ENCODE results near the gene UNC5C. TPM values are rescaled to one million over a fixed set of nuclear protein-coding genes. Genes with fewer than 3 reads are reported as not detected.
A peak's percentile ranks its signal among the peaks of the same experiment; 100 is the strongest.

UNC5C gene
- total RNA-seq, 3 donors from 2014 or later: 6.2 to 20.9 (median 6.2) TPM

DNA sequence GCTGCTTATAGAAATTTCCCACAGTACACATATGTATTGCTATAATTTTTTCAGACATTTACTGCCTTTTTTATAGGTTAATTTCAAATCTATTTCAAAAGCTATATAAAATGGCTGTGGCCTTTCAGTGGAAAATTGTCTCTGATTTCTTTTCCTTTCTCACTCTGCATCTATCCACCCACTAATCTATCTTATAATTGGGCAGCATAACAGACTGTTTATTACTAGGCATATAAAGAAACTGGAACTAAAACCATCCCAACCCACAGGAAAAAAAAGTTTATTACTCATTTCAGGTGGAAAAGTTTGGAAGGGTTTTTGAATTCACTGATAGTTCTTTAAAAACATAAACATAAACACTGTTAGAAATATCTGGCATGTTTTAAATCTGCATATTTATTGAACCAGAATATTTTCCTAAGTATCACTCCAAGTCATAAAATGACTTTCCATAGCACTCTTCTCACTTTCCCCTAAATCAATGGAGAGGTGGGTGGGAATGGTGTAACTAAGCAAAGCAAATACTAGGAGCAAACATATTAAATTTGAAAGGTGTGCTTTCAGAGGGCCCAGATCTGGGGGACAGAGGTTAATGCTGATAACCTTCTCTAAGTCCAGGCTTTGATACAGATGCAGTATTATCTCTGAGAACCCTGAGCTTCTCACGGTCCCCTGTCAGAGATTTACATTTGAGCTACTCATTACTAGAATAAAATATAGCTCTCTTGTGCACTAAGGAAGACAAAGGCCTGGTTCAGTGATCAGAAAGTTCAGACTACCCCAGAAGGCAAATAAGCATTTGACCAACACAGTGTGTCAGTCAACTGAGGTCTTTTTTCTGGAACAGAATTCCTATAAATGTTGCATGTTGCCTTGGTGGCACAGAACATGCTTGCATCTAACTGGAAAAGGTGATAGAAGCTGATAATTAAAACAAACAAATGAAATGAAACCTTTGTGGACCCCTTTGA lies 328.3 kb downstream of the UNC5C start:
- no peak overlapping the region for H3K4me3 ChIP-seq
- TF ChIP-seq, protein P1, sequence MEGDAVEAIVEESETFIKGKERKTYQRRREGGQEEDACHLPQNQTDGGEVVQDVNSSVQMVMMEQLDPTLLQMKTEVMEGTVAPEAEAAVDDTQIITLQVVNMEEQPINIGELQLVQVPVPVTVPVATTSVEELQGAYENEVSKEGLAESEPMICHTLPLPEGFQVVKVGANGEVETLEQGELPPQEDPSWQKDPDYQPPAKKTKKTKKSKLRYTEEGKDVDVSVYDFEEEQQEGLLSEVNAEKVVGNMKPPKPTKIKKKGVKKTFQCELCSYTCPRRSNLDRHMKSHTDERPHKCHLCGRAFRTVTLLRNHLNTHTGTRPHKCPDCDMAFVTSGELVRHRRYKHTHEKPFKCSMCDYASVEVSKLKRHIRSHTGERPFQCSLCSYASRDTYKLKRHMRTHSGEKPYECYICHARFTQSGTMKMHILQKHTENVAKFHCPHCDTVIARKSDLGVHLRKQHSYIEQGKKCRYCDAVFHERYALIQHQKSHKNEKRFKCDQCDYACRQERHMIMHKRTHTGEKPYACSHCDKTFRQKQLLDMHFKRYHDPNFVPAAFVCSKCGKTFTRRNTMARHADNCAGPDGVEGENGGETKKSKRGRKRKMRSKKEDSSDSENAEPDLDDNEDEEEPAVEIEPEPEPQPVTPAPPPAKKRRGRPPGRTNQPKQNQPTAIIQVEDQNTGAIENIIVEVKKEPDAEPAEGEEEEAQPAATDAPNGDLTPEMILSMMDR (IDR thresholded peaks at IDR 0.05): no peak
- TF ChIP-seq POLR2A (IDR thresholded peaks at IDR 0.05): no peak
- TF ChIP-seq POLR2AphosphoS5 (IDR thresholded peaks at IDR 0.05): no peak
- intact Hi-C loops (cut with DNase I; ENCODE audit: low total_unique reads): no loop called here
- H3K4me1 ChIP-seq: no peaks in the 10 kb centered on the region
- no peaks in the 10 kb centered on the region for H3K27me3 ChIP-seq
- no peaks in the 10 kb centered on the region for H3K36me3 ChIP-seq
- H3K27ac ChIP-seq: no peak overlapping the region
- DNase-seq (ENCODE audit: low spot score in 2 of 2): no peak
- H3K9me3 ChIP-seq: no peaks in the 10 kb centered on the region

DNA sequence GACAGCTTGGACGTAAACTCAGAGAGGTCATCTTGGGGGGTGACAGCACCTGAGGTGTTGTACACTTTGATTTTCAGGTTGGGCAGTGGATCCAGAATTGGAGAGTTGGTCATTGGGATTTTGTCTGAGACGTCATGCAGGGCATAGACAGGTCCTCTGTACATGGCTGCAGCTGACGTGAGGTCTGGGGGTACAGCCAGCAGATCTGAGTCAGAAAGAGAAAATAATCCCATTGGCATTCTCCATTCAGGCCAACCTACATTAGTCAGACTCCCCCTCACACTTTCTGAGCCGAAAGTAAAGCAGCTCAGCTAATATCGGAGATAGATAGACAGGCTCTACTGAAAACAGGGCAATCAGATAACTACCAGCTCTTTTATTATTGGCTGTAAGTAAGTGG lies 329.7 kb downstream of the UNC5C start:
- intact Hi-C loops (cut with DNase I; ENCODE audit: low total_unique reads): no loop called here
- TF ChIP-seq, protein P1 (IDR thresholded peaks at IDR 0.05): no peak
- H3K36me3 ChIP-seq: no peaks in the 10 kb centered on the region

DNA sequence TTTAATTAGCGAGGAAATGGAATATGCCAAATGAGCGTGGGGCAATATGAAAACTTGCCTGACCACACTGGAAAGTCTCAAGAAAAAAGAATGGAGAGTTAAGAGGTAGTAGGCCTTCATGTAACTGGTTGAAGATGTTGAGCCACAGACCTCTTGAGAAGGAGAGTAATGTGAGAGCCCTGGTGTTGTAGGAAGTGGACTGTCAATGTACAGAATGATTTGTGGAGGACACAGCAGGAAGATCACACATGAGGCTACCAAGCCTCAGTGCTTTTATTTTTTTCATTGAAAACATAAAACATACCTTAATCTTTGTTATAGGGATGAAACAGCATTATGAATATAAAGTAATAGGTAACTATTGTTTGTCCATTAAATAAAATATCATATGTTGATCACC lies 331.6 kb downstream of the UNC5C start:
- intact Hi-C loops (cut with DNase I; ENCODE audit: low total_unique reads): no loop called here
- no peaks in the 10 kb centered on the region for H3K9me3 ChIP-seq
- no peak overlapping the region for H3K4me3 ChIP-seq
- TF ChIP-seq POLR2A (IDR thresholded peaks at IDR 0.05): no peak
- TF ChIP-seq, protein P1 (IDR thresholded peaks at IDR 0.05): no peak
- H3K4me1 ChIP-seq: no peaks in the 10 kb centered on the region
- DNase-seq (ENCODE audit: low spot score in 2 of 2): no peak
- H3K27me3 ChIP-seq: no peaks in the 10 kb centered on the region
- no peak overlapping the region for H3K27ac ChIP-seq
- no peaks in the 10 kb centered on the region for H3K36me3 ChIP-seq

More for the DNA sequence above, 329.7 kb downstream of the UNC5C start:
- Histone ChIP-seq H3K9me3 (no peaks in the 10 kb centered on the region), H3K27me3 (no peaks in the 10 kb centered on the region), H3K4me3 (no peak overlapping the region), H3K27ac (no peak overlapping the region), H3K4me1 (no peaks in the 10 kb centered on the region)
- DNase-seq (ENCODE audit: low spot score in 2 of 2): no peak

DNA sequence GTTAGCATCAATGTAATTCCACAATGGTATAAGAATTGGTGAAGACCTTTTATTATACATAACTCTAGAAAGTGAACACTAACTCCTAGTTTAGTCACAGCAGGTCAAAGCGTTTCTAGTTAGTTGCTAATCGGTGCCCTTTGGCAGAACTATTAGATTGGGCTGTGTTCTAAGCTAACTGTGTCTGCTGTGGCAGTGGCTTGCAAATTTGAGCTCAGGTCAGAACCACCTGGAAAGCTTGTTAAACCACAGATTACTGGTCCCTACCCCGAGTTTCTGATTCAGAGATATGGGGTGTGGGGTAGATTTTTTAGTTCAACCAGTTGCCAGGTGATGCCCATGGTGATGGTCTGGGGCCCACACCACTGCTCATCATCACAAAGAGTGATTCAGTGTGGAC lies 332.1 kb downstream of the UNC5C start:
- DNase-seq (ENCODE audit: low spot score in 2 of 2): no peak
- Histone ChIP-seq H3K36me3 (no peaks in the 10 kb centered on the region), H3K4me1 (no peaks in the 10 kb centered on the region), H3K27ac (peak overlapping the region in 1 of 2 donors; percentile 43), H3K4me3 (no peak overlapping the region), H3K9me3 (no peaks in the 10 kb centered on the region), H3K27me3 (no peaks in the 10 kb centered on the region)
- intact Hi-C loops (cut with DNase I; ENCODE audit: low total_unique reads): no loop called here
- TF ChIP-seq POLR2A (IDR thresholded peaks at IDR 0.05) (no peak), POLR2AphosphoS5 (IDR thresholded peaks at IDR 0.05) (no peak)
- TF ChIP-seq, protein P1 (IDR thresholded peaks at IDR 0.05): no peak

DNA sequence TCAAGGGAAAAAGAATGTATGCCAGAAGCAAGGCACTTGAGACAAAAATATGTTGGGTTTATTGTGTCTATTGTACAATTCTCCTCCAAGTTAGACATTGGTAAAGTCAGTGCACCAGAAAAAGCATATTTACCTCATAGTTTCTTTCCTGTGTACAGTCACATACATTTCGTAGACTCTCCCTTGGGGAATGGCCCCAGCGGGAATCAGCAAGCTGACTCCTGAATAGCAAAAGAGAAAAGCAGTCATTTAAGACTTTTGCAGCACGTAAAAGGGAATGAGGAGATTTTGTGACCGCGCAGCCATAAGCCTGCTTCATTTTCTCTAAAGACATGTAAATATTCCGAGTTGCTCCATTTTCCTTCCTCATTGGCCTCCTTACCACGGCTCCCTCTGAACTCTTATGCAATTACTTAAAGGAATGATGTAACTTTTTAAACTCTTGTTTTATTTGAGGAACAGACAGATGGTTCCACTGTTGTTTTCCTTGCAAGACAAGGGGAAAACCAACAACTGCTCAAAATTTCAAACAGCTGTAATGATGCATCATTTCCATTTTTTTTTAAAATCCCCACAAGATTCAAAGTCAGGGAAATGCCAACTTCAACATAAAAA lies 332.7 kb downstream of the UNC5C start:
- no peaks in the 10 kb centered on the region for H3K4me1 ChIP-seq
- H3K9me3 ChIP-seq: no peaks in the 10 kb centered on the region
- no peak for TF ChIP-seq POLR2A (IDR thresholded peaks at IDR 0.05)
- TF ChIP-seq POLR2AphosphoS5 (IDR thresholded peaks at IDR 0.05): no peak
- TF ChIP-seq, protein P1 (IDR thresholded peaks at IDR 0.05): no peak
- no peak for DNase-seq (ENCODE audit: low spot score in 2 of 2)
- peak overlapping the region in 1 of 2 donors; percentile 41 for H3K27ac ChIP-seq
- intact Hi-C loops (cut with DNase I; ENCODE audit: low total_unique reads): no loop called here
- H3K36me3 ChIP-seq: no peaks in the 10 kb centered on the region
- H3K27me3 ChIP-seq: no peaks in the 10 kb centered on the region
- no peak overlapping the region for H3K4me3 ChIP-seq

Data from breast epithelium (tissue), 4 donors.